Stromal cell of bone marrow (primary cell): Measurements from ENCODE around the gene LRRK2.
"Not testable (repeated sequence)": the region's sequence is repeated elsewhere in the genome, so short reads cannot be mapped to it uniquely, and the experiment has no call there.

ENCODE experiments used
- DNase-seq: peaks from one replicate; pipeline ENCODE4 v3.0.0-alpha.2; 2012; ENCODE audit warnings: low read depth

Gene LRRK2

DNA sequence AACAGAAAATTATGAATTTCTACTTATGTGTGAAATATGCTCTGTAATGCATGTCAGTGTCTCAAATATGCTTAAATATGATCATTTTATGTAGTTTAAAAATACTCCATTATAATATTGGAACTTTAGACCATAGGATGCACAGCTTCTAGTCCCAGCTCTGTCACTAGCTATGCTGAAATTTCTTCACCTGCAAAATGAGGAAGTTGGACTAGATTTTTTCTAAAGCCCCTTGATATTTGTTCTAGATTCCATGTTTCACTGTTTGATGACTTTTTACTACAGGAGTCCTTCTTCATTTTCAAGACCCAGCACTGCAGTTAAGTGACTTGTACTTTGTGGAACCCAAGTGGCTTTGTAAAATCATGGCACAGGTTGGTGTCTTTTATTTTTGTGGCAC, 90.1 kb downstream of the LRRK2 start:
- no peak for DNase-seq

DNA sequence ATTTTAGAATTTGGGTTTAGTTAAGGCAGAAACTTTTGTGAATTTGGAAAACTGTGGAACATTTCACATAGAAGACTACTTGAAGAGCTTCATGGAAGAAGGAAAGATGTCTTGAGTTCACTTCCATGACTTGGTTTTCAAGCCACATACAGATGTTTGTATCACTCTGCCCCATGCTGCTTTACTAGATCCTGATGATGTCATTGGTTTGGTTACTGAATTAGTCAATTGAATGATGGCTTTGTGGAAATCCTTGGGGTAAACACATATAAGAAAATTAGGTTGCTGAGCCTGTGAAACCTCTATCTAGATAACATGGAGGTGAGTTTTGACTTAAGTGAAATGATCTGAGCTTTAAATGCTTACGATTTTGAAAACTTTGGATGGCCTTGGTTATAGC, 90.6 kb downstream of the LRRK2 start:
- DNase-seq, result no peak

DNA sequence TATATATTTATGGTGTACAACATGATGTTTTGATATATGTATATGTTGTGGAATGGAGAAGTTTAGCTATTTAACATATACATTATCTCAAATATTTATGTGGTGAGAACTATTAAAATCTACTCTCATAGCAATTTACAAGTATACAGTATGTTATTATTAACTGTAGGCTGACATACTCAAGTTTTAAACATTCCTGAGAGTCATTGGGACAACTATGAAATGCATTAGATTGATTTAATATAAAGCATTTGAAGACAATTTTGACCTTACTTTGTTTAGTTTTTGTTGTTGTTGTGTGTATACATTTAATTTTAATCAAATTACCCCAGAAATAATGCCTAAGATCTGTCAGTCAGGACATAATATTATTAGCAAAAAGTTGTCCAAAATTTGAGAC, 99.5 kb downstream of the LRRK2 start:
- DNase-seq, result no peak

DNA sequence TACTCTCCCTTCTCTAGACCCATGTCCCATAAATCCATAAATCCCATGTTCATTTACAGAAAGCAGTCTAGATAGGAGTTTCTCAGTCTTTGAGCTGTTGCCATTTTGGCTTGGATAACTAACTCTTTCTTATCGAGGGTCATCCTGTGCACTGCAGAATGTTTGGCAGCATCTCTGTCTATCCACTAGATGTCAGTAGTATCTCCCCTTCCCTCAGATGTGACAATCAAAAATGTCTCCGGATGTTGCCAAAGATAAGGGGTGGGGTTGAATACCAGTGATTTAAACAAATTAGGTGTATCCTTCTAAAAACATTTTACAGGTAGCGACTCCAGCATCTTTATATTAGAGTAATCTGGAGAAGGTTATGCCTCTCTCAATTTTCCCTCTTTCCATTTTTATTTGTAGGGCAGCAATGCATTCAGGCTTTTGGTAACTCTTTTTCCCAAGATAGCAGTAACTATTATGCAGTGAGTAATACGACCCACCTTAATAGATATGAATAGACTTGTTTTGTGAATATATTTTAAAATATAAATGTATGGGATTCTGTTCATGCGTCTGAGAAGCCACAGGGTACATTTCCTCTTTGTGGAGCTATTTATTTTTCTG, 100.7 kb downstream of the LRRK2 start:
- DNase-seq, result no peak

DNA sequence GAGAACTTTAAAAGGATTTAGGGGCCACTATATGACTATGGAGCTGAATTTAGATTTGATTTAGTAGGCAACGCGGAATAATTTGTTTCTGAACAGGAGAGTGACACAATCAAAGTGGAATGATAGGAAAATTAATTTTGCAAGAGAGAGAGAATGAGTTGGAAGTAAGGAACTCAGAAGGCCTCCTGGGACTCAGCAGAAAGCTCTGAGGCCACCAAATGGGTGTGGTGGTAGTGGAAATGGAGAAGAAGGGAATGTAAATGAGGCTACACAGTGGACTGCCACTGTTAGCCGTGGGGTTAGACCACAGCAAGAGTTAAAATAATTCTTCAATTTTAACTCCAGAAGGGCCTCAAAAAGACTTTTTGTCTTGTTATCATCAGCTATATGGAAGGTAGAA, 102.7 kb downstream of the LRRK2 start:
- DNase-seq, result peak; percentile 18

DNA sequence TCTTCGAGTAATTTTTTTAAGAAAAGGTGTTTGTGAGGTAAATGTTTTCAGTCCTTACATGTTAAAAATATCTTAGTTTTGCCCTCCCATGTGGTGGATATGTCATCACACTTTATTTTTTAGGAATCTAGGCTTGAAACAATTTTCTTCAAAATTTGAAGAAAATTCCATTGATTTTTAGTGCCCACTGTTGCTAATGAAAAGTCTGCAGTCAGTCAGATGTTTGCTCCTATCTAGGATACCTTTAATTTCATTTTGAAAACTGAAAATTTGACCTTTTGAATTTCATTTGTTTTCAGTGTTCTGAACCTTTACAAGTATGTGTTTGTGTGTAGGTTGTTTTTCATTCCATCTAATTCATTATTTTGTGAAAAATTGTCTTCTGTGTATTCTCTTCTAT, 105.4 kb downstream of the LRRK2 start:
- no peak for DNase-seq

DNA sequence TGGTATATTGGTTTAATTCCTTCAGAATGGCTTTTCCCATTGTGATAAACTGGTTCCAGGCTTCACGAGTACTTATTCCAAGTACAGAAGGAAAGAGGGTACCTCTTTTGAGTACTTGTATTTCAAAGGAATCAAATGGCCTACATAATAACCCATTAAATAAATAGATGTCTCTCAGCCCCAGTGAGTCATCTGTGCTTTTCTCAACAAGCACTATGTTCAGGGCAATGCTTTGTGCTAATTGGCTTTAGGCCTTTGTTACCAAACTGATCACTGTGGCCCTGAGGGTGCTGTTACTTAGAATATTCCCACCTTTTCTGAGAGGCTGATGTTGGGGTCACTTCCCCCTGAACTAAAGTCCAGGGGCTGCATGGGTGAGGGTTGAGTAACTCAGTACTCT, 107.1 kb downstream of the LRRK2 start:
- no peak for DNase-seq

DNA sequence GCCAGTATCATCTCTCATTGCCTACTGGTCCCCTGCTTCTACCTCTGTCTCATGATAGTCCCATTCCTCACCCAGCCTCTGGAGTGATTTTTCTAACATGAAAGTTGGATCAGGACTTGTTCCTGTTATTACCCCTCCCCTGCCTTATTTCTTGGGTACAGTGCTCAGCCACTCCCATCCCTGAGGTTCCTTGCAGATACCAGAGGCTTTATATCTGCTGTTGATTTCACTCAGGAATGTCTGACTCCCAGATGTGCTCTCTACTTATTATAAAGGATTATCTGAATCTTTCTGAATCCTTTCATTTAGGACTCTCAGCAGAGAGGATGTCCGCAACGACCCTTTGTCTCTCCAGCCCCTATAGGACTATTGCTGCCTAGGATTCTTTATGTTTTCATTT, 111.2 kb downstream of the LRRK2 start:
- no peak for DNase-seq

DNA sequence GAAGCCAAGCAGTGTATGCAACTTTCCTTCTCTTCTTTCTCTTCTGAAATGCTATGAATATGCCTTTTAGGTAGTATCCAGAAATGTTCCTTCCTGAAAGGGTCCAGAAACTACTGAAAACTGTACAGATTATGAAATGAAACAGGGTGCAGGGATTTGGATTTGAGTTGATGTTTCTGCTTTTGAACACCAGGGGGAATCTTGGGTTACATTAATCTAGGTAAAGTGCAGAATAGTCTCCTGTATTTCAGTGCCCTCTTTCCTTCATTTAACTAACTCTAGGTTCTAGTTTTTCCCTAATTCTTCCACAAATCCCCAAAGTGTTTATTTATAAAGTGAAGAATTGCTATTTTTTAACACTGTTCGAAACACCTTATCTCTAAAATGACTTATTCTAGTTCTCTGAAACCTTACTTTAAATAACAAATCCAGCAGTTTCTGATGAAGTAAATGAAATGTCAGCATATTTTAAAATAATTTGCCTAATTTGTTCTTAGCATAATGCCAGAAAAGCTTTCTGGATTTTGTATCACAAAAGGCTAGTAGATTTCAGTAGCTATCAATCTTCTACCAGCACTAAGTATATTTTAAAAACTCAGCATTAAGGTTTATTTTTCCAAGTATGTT, 111.9 kb downstream of the LRRK2 start:
- peak; percentile 6 for DNase-seq

DNA sequence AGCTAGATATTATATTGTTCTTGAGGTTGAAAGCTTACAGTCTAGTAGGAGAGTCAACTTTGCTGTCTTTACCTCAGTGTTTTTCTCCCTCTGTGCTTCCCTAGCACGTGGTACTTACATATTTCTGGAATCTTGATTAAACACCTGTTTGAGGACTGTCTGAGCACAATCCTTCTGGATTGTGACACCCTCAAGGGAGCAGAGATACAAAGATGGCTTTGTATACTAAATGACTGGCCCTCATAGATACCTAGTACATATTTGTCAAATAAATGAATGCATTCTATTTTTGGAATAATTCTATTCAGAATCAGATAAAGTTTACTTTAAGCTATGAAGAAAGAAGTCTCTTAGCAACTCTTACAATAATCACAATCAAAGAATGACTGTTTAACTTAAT, 113.3 kb downstream of the LRRK2 start:
- DNase-seq, result no peak

DNA sequence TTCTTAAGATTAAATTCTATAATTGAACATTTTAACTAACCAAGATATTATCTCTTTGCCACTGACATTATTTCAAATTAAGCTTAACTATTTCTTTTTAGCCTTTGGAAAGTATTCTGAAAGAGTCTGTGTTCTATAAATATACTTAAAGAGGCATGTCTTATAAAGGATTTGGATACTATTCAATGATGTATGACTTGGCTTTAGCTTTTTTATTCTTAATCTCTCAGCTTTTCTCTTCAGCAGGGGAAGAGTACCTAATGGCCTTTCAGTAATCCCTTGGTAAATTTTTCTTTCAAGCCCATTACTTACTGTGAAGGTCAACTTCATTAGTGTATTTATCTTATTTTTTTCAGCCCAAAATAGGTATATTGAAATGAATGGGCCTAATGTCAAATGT, 113.8 kb downstream of the LRRK2 start:
- DNase-seq, result no peak

DNA sequence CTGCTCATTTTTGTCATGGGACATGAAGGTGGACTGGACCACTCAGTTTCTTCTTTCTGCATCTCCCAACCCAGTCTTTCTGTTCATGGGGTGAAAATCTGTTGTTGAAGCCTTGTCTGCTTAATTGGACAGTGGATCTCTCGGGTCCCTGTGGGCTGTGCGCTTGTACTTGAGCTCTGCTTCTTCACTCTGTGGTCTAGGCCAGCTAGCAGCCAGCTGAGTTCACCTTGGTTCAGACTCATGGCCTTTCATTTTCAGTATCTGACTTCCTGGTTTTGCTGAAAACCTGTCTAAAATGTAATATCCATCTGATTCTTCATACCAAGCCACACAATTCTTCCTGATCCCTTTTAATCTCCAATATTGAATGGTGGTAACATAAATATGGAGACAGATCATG, 117.2 kb downstream of the LRRK2 start:
- no peak for DNase-seq

DNA sequence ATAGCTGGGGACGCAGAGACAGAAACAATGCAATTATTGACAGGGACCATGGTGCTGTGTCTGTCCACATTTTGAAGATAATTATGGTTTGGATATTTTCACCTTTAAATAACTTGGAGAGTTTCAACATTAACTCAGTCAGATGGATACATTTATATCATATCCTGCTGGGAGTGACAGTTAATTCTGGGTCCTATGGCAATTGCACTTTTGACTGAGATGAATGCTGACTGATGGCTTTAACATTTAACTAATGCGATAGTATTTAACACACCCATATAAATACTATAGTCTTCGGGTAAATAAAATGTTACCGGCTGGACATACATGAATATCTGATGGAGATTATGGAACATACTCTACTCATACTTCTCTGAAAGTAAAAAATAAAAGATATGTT, 118.3 kb downstream of the LRRK2 start:
- DNase-seq, result no peak

DNA sequence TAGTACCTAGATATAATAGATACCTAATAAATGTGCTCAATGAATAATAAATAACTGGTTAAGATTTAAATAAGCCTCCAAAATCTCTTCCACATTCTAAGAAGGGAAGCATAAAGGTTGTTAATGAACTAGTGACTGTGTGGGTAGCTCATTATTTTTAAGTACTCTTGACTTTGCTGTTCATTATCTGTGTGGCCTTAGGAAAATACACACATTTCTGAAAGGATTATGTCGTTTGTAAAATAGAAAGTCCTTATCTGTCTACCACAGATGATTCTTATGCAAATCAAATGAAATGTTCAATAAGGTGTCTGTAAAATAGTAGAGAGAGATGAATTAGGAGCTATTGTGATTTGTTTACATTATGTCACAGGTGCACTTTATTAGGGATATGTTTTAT, 119.5 kb downstream of the LRRK2 start:
- no peak for DNase-seq

DNA sequence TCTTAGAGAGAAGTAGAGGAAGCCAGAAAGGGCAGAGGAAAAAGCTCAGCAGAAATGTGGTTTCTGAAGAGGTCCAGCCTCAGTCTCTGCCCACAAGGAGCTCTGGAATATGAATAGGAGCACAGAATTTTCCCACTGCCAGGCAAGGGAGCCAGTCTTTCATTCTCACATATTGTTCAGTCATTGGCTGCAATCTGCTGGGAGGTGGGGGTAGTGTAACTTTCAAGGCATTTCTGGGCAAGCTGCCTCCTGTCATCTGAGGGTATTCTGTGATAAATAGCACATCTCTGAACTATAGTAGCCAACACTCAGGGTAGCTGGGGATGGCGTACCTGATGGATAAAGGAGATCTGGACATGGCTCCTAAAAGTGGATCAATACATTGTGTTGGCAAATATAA, 127.2 kb downstream of the LRRK2 start:
- no peak for DNase-seq

DNA sequence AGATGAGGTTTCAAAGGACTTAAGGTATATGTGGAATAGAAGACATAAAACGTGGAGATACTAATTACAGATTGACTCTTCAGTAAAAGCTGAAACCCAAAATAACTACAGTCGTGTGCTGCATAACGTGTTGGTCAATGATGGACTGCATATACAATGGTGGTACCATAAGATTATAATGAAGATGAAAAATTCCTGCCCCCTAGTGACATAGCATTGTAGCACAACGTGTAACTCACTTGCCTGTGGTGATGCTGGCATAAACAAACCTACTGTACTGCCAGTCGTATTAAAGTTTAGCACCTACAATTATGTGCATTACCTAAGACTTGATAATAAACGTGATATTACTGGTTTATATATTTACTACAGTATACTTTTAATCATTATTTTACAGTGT, 150.3 kb downstream of the LRRK2 start:
- DNase-seq, result no peak

DNA sequence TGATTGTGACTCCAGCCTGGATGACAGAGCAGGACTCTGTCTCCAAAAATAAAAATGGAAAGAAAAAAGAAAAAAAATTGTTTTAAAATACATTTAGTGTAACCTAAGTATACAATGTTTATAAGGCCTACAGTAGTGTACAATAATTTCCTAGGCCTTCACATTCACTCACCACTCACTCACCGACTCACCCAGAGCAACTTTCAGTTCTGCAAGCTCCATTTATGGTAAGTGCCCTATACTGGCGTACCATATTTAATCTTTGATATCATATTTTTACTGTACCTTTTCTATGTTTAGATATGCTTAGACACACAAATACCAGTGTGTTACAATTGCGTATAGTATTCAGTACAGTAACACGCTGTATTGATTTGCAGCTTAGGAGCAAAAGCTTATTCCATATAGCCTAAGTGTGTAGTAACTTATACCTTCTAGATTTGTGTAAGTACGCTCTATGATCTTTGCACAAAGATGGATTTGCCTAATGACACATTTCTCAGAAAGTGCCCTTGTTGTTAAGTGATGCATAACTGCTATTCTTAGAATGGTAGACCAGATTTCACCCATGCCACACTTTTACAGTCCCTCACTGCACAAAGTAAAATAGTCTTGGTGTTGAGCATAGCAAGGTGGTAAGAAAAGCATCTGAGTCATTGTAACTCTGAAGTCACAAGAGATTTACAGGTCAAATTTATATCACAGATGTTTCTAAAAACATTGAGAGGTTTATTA, 151.9 kb downstream of the LRRK2 start:
- no peak for DNase-seq

DNA sequence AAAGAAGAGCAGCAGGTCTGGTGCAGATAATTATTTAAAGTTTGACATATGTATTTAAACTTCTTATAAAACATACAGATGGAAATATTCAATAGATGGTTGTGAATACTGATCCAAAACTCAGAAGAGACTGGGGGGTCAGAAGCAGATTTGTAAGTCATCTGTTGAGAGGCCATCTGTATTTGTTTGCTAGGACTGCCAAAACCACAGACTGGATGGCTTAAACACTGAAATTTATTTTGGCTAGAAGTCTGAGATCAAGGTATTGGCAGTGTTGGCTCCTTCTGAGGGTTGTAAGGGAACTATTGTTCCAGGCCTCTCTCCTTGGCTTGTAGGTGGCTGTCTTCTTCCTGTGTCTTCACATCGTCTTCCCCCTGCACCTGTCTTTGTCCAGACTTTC, 153.9 kb downstream of the LRRK2 start:
- no peak for DNase-seq

DNA sequence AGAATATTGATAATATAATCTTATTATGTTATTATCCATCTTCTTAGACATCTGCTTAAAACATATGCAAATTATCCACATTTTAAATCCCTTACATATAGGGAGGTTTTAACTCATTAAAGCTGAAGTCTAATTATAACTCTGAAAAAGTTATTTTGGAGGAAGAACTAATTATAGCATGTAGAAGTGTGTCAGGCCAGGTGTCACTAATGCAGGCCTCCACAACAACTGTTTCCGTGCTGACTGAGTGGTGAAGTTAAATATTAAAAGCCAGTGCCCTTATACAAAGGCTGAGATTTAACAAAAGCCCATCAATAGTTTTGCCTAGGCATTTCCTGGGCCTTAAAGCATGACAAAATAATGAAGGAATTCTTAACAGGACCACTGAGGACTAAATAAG, 157.4 kb downstream of the LRRK2 start:
- no peak for DNase-seq

DNA sequence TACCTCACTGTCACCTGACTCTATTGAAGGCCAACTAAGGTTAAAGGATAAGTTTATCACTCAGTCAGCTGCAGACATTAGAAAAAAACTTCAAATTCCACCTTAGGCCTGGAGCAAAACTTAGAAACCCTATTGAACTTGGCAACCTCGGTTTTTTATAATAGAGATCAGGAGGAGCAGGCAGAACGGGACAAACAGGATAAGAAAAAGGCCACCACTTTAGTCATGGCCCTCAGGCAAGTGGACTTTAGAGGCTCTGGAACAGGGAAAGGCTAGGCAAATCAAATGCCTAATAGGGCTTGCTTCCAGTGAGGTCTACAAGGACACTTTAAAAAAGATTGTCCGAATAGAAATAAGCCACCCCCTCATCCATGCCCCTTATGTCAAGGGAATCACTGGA, 162.5 kb downstream of the LRRK2 start:
- not testable (repeated sequence) for DNase-seq

DNA sequence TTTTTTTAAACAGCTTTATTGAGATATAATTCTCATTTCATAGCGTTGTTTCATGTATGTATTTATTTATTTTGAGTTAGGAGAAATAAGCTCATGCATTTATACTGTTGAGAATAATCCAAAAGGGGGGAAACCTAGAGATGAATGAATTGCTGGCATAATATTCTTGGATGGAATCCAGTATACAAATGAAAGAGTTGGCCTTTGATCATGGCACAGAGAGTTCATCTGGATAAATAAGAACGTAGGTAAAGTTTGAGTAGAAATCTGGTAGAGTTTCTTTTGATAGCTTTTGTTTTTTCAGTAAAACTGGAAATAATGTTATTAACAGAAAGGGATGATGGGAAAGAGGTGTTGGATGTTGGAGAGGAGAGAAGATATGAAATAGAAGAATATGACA, 166.2 kb downstream of the LRRK2 start:
- DNase-seq, result no peak

DNA sequence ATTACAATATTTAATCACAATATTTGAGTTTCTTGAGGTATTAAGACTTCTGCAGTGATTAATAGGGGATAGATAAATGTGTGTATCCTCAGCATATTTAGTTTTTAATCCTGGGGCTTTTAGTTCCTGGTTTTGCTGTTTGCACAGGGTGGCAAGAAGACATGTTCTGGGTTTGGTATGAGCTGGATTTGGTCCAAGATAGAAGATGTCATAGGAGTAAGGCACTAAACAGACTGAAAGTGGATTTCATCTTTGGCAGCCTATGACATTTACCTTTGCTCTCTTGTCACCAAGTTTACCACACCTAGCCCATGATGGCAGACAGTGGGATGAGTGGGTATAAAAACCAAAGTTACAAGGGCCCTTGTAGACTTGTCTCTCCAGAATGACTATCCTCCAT, 168.2 kb downstream of the LRRK2 start:
- no peak for DNase-seq

DNA sequence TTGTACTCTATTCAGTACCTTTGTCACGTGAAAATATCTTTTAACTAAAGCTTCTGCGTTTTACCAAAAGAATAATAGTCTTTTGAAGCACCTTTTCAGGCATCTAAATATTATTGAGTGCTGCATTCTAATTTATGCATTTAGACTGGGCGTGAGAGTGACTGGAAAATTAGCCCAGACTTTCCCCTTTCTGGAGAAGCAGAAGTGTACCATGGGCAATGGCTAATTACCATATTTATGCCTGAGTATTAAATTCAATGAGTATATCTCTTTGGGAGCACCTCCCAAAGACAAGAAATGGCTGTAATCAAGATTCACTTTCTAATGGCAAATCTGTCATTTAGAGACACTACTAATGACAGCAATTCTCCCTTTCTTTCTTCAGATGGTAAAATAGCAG, 174.9 kb downstream of the LRRK2 start:
- DNase-seq, result no peak

DNA sequence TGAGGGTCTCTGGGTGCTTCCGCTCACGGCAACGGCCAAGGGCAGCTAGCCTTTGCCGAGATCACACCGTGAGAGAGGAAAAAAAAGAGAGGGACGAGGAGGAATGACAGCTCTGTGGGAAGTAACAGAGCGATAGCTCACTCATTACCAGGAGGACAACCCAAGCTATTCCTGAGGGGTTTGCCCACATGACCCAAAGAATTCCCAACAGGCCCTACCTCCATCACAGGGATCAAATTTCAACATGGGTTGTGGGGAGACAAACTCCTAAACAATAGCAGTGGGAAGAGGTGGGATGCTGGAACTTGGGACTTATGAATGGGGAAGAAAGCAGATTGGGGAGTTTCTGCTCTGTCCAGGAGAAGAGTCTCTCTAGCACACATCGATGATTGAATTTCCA, 180.6 kb downstream of the LRRK2 start:
- no peak for DNase-seq
